Fibroblast of lung (primary cell): ENCODE measurements around the gene AGRP.

Experiments
- CTCF ChIP-seq, 2 donors: IDR thresholded peaks in 1 of 2; conservative IDR thresholded peaks in 1 of 2; 1 replicate in 1 of 2; 2 replicates in 1 of 2; pipeline ENCODE4 v1.5.1; 2011 to 2012; ENCODE audit warnings: low read length in 2 of 2, control low read depth in 1 of 2, inconsistent platforms in 1 of 2, low read depth in 1 of 2, mild to moderate bottlenecking in 1 of 2
- EZH2 ChIP-seq: IDR thresholded peaks from 2 replicates; pipeline ENCODE4 v1.5.1; 2012; ENCODE audit warnings: low read length, control low read depth, mild to moderate bottlenecking; ENCODE audit errors: missing control alignments

GRCh38 chr16:67471758-67472384 lies 11.5 kb downstream of the AGRP start:
- TF ChIP-seq CTCF (conservative IDR thresholded peaks at IDR 0.05 in 1 of 2, IDR thresholded peaks at IDR 0.05 in 1 of 2; ENCODE audit: low read depth in 1 of 2, low read length in 2 of 2) (no peak), EZH2 (no peak)
